A673 (cell line): ENCODE data around the gene THOC6. TPM values are rescaled to one million over a fixed set of nuclear protein-coding genes. Genes with fewer than 3 reads are reported as not detected.

ENCODE experiments used
- BruUV-seq: library from RNA; stranded (reverse); fragments of 400-500 nt; replicated peaks from 2 replicates; lab custom pipeline; 2021; lab: Mats Ljungman, UMichigan
- CTCF ChIA-PET: fragments of 300-600 bp; sonication (Branson Sonifier 250); formaldehyde crosslinking; loops from one replicate; lab custom pipeline; 2022; ENCODE audit warnings: antibody characterized with exemption; lab: Charles Lee
- POLR2A ChIA-PET: fragments of 300-600 bp; sonication (Branson Sonifier 250); formaldehyde crosslinking; loops from one replicate; lab custom pipeline; 2022; ENCODE audit warnings: antibody characterized with exemption; ENCODE audit not compliant: low non-redundant PET; lab: Charles Lee
- DNase-seq: peaks from one replicate; pipeline ENCODE4 v3.0.0-alpha.2; 2015; ENCODE audit warnings: low spot score
- H3K27ac ChIP-seq: fragments of 200-600 bp; sonication (generic); 2 replicates; pipeline ENCODE4 v1.5.1; 2016; ENCODE audit warnings: mixed run types, low read depth, mild to moderate bottlenecking, mixed read lengths, antibody characterized with exemption, low read length; ENCODE audit not compliant: poor library complexity, severe bottlenecking
- H3K27me3 ChIP-seq: fragments of 200-600 bp; sonication (generic); replicated peaks from 2 replicates; pipeline ENCODE4 v1.6.1; 2017; ENCODE audit warnings: mixed run types, low read depth, mild to moderate bottlenecking, mixed read lengths, antibody characterized with exemption, low read length; ENCODE audit not compliant: insufficient read depth, poor library complexity
- H3K36me3 ChIP-seq: fragments of 200-600 bp; sonication (generic); 2 replicates; pipeline ENCODE4 v1.6.1; 2016; ENCODE audit warnings: mixed run types, mild to moderate bottlenecking, mixed read lengths, antibody characterized with exemption, low read length; ENCODE audit not compliant: insufficient read depth, poor library complexity, severe bottlenecking
- H3K4me1 ChIP-seq: fragments of 200-600 bp; sonication (generic); 2 replicates; pipeline ENCODE4 v1.6.1; 2017; ENCODE audit warnings: mixed run types, mild to moderate bottlenecking, mixed read lengths, antibody characterized with exemption, low read length; ENCODE audit not compliant: insufficient read depth, poor library complexity, severe bottlenecking
- H3K4me3 ChIP-seq: fragments of 200-600 bp; sonication (generic); 2 replicates; pipeline ENCODE4 v1.5.1; 2016; ENCODE audit warnings: low read depth, mixed run types, mild to moderate bottlenecking, mixed read lengths, low read length; ENCODE audit not compliant: poor library complexity, severe bottlenecking
- H3K9me3 ChIP-seq: fragments of 200-600 bp; sonication (generic); 2 replicates; pipeline ENCODE4 v1.6.1; 2016; ENCODE audit warnings: mixed run types, low read depth, mild to moderate bottlenecking, mixed read lengths, antibody characterized with exemption, low read length; ENCODE audit not compliant: poor library complexity, severe bottlenecking
- CTCF ChIP-seq: fragments of 300-800, 200-600 bp; sonication (generic); conservative IDR thresholded peaks from 2 replicates; pipeline ENCODE4 v1.5.1; 2017; ENCODE audit warnings: low read depth, mild to moderate bottlenecking, antibody characterized with exemption, low read length, moderate library complexity, mixed read lengths
- EZH2 ChIP-seq: fragments of 200-600 bp; sonication (generic); IDR thresholded peaks from 2 replicates; pipeline ENCODE4 v1.6.1; 2017; ENCODE audit warnings: borderline replicate concordance, low read depth, mild to moderate bottlenecking, mixed read lengths, antibody characterized with exemption, low read length; ENCODE audit not compliant: poor library complexity, severe bottlenecking
- intact Hi-C: fragments of 100-400 bp; cut with micrococcal nuclease; formaldehyde crosslinking; loops from one replicate; pipeline ENCODE4 v1.10.0; 2022; ENCODE audit not compliant: unreplicated experiment
- total RNA-seq: library from RNA; stranded (reverse); gene quantifications from 2 replicates; pipeline ENCODE4 v1.2.3, GENCODE V29; 2021

THOC6 gene
- total RNA-seq, 1 experiment from 2014 or later, result 59.3 TPM

GRCh38 chr16:3000540-3000939, 23.3 kb upstream of the THOC6 start:
- CTCF ChIA-PET, result no interaction called here
- POLR2A ChIA-PET, result no interaction called here
- BruUV-seq, result no TSS peak

DNA sequence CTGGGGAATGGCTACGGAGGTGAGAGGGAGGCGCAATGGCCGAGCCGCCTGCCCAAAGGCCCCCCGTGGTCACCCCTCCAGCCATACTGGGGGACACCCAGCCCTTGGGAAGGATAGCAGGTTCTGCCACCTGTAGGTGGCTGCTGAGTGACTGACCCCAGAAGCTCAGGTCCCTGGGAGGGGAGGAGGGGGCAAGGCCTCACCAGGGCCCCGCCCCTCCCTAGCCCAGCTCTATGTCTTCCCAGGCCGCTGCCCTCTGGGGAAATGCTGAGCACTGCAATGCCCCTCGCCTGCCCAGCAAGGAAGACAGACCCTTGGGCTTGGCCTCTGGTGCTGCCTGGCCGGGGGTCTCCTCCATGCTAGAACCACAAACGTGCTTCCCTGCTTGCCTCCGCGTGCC, 22.5 kb upstream of the THOC6 start:
- POLR2A ChIA-PET, result no interaction called here
- no TSS peak for BruUV-seq
- TF ChIP-seq CTCF (no peak), EZH2 (no peak)
- Histone ChIP-seq H3K4me1 (no peaks in the 10 kb centered on the region), H3K4me3 (no peak overlapping the region), H3K36me3 (no peaks in the 10 kb centered on the region), H3K27ac (no peak overlapping the region), H3K9me3 (no peaks in the 10 kb centered on the region), H3K27me3 (peaks cover 67% of the 10 kb centered on the region)
- intact Hi-C loops, result no loop called here
- no peak for DNase-seq
- CTCF ChIA-PET, result no interaction called here

More at GRCh38 chr16:3000540-3000939, 23.3 kb upstream of the THOC6 start:
- intact Hi-C loops, result no loop called here
- TF ChIP-seq EZH2 (no peak), CTCF (no peak)
- Histone ChIP-seq H3K36me3 (no peaks in the 10 kb centered on the region), H3K9me3 (no peaks in the 10 kb centered on the region), H3K4me1 (no peaks in the 10 kb centered on the region), H3K4me3 (no peak overlapping the region), H3K27me3 (peaks cover 63% of the 10 kb centered on the region), H3K27ac (no peak overlapping the region)
- DNase-seq, result no peak

GRCh38 chr16:3003582-3004270, 20.1 kb upstream of the THOC6 start:
- intact Hi-C loops, result loop anchor here (1.0 kb wide), 2 partner anchors 25 to 34 kb away; partner anchors contain the start of gene PAQR4
- CTCF ChIA-PET, result interaction anchor here (0.7 to 1.6 kb wide), 4 partner anchors 17 to 28 kb away, joined by 3 to 15 read pairs (median 4); partner anchors contain the start of genes HCFC1R1, THOC6 and TNFRSF12A
- BruUV-seq, result no TSS peak

More at GRCh38 chr16:3003582-3004270, 20.1 kb upstream of the THOC6 start:
- POLR2A ChIA-PET, result interaction anchor here (0.8 kb wide), 1 partner anchor 131 kb away, joined by 4 read pairs; the partner anchor contains the start of gene ZNF213
- H3K4me1 ChIP-seq, result peaks cover 4% of the 10 kb centered on the region
- peaks cover 67% of the 10 kb centered on the region for H3K27me3 ChIP-seq
- DNase-seq, result peak; percentile 99
- TF ChIP-seq EZH2, result no peak
- peak; percentile 72 for TF ChIP-seq CTCF
- H3K36me3 ChIP-seq, result no peaks in the 10 kb centered on the region
- no peaks in the 10 kb centered on the region for H3K9me3 ChIP-seq
- no peak overlapping the region for H3K27ac ChIP-seq
- no peak overlapping the region for H3K4me3 ChIP-seq
